IMR-90 (cell line): ENCODE results near the gene CHAC1. TPM values are rescaled to one million over a fixed set of nuclear protein-coding genes. Genes with fewer than 3 reads are reported as not detected.

Source experiments
- ATAC-seq: fragments of 200-7000 bp; cut with Tn5 transposase; 2 replicates; pipeline ENCODE4 v1.9.1; 2020; ENCODE audit warnings: low read depth, mild to moderate bottlenecking, moderate library complexity
- BruUV-seq: library from RNA; stranded (reverse); fragments of 400-500 nt; replicated peaks from 2 replicates; lab custom pipeline; 2021; lab: Mats Ljungman, UMichigan
- CTCF ChIA-PET: fragments of 300-600 bp; formaldehyde crosslinking; extraction: SDS; loops from one replicate; lab custom pipeline; 2021; ENCODE audit warnings: antibody characterized with exemption; lab: Yijun Ruan, JAX
- POLR2A ChIA-PET: fragments of 300-600 bp; sonication (Branson Sonifier 250); formaldehyde crosslinking; loops from one replicate; lab custom pipeline; 2022; ENCODE audit warnings: antibody characterized with exemption; ENCODE audit not compliant: unreplicated experiment; lab: Charles Lee
- DNase-seq: peaks from one replicate; pipeline ENCODE4 v3.0.0; 2013
- H2AFZ ChIP-seq: replicated peaks from 2 replicates; pipeline ENCODE3; 2013; ENCODE audit warnings: low read length, mild to moderate bottlenecking; ENCODE audit not compliant: poor library complexity
- H2AK5ac ChIP-seq: 2 replicates; pipeline ENCODE4 v1.6.1; 2013; ENCODE audit warnings: low read depth, low read length, inconsistent platforms
- H2AK9ac ChIP-seq: replicated peaks from 2 replicates; pipeline ENCODE3; 2013; ENCODE audit warnings: mild to moderate bottlenecking, low read depth, low read length, moderate library complexity; ENCODE audit not compliant: poor library complexity
- H2BK120ac ChIP-seq: 2 replicates; pipeline ENCODE4 v1.6.1; 2013; ENCODE audit warnings: low read depth, low read length, inconsistent platforms
- H2BK15ac ChIP-seq: 3 replicates; pipeline ENCODE4 v1.6.1; 2013; ENCODE audit warnings: low read depth, low read length, inconsistent platforms
- H2BK20ac ChIP-seq: 2 replicates; pipeline ENCODE4 v1.6.1; 2013; ENCODE audit warnings: low read depth, mild to moderate bottlenecking, inconsistent platforms, low read length, moderate library complexity
- H2BK5ac ChIP-seq: 2 replicates; pipeline ENCODE4 v1.6.1; 2013; ENCODE audit warnings: mild to moderate bottlenecking, low read depth, low read length, inconsistent platforms; ENCODE audit not compliant: poor library complexity, severe bottlenecking
- H3K14ac ChIP-seq: replicated peaks from 2 replicates; pipeline ENCODE4 v1.6.1; 2013; ENCODE audit warnings: low read depth, low read length, inconsistent platforms
- H3K18ac ChIP-seq: 2 replicates; pipeline ENCODE4 v1.6.1; 2013; ENCODE audit warnings: low read depth, low read length, control low read depth
- H3K23ac ChIP-seq: 2 replicates; pipeline ENCODE4 v1.6.1; 2013; ENCODE audit warnings: low read depth, low read length, inconsistent platforms
- H3K27ac ChIP-seq: 2 replicates; pipeline ENCODE4 v1.5.1; 2013; ENCODE audit warnings: mild to moderate bottlenecking, control low read depth, low read length; ENCODE audit not compliant: insufficient read depth
- H3K27me3 ChIP-seq: 2 replicates; pipeline ENCODE4 v1.6.1; 2013; ENCODE audit warnings: low read length; ENCODE audit not compliant: control insufficient read depth, insufficient read depth
- H3K36me3 ChIP-seq: 2 replicates; pipeline ENCODE4 v1.6.1; 2013; ENCODE audit warnings: low read length, mixed read lengths; ENCODE audit not compliant: control insufficient read depth, insufficient read depth
- H3K4ac ChIP-seq: 2 replicates; pipeline ENCODE4 v1.6.1; 2013; ENCODE audit warnings: low read depth, low read length, inconsistent platforms
- H3K4me1 ChIP-seq: 2 replicates; pipeline ENCODE4 v1.6.1; 2013; ENCODE audit warnings: low read length, mixed read lengths; ENCODE audit not compliant: control insufficient read depth, insufficient read depth
- H3K4me2 ChIP-seq: 2 replicates; pipeline ENCODE4 v1.6.1; 2013; ENCODE audit warnings: low read depth, mild to moderate bottlenecking, control low read depth, low read length, moderate library complexity
- H3K4me3 ChIP-seq: 2 replicates; pipeline ENCODE4 v1.5.1; 2013; ENCODE audit warnings: low read depth, mild to moderate bottlenecking, control low read depth, low read length, moderate library complexity; ENCODE audit not compliant: insufficient read depth
- H3K56ac ChIP-seq: 2 replicates; pipeline ENCODE4 v1.6.1; 2013; ENCODE audit warnings: low read length, inconsistent platforms; ENCODE audit not compliant: insufficient read depth; ENCODE audit errors: extremely low read depth
- H3K79me1 ChIP-seq, 2 experiments: 2 replicates each; pipeline ENCODE4 v1.6.1; 2013; ENCODE audit warnings: low read length in 2 of 2, inconsistent platforms in 1 of 2, low read depth in 1 of 2
- H3K9ac ChIP-seq: 2 replicates; pipeline ENCODE4 v1.6.1; 2013; ENCODE audit warnings: low read depth, low read length, control low read depth
- H3K9me1 ChIP-seq: 2 replicates; pipeline ENCODE4 v1.6.1; 2013; ENCODE audit warnings: low read length, inconsistent platforms; ENCODE audit not compliant: insufficient read depth
- H3K9me3 ChIP-seq: 2 replicates; pipeline ENCODE4 v1.6.1; 2013; ENCODE audit warnings: low read length; ENCODE audit not compliant: control insufficient read depth, insufficient read depth
- H4K20me1 ChIP-seq: 2 replicates; pipeline ENCODE4 v1.6.1; 2013; ENCODE audit warnings: low read length, inconsistent platforms; ENCODE audit not compliant: insufficient read depth
- H4K5ac ChIP-seq: 2 replicates; pipeline ENCODE4 v1.6.1; 2013; ENCODE audit warnings: mild to moderate bottlenecking, low read depth, low read length, control low read depth
- H4K8ac ChIP-seq, 2 experiments: 2 replicates each; pipeline ENCODE4 v1.6.1; 2013; ENCODE audit warnings: low read depth in 2 of 2, low read length in 2 of 2, control low read depth in 1 of 2, inconsistent platforms in 1 of 2
- H4K91ac ChIP-seq: 2 replicates; pipeline ENCODE4 v1.6.1; 2013; ENCODE audit warnings: low read depth, low read length, inconsistent platforms; ENCODE audit not compliant: insufficient read depth
- BHLHE40 ChIP-seq: fragments of 150-350 bp; IDR thresholded peaks from 2 replicates; pipeline ENCODE4 v1.6.1; 2016; ENCODE audit warnings: mild to moderate bottlenecking, low read depth, low read length
- CEBPB ChIP-seq: IDR thresholded peaks from 2 replicates; pipeline ENCODE4 v1.6.1; 2012; ENCODE audit warnings: low read depth, low read length, improper control_type of control experiment
- CHD1 ChIP-seq: IDR thresholded peaks from 2 replicates; pipeline ENCODE4 v1.6.1; 2012; ENCODE audit warnings: low read depth, low read length, improper control_type of control experiment
- CTCF ChIP-seq: conservative IDR thresholded peaks from 2 replicates; pipeline ENCODE4 v1.5.1; 2012; ENCODE audit warnings: mild to moderate bottlenecking, low read depth, low read length, improper control_type of control experiment
- ELK1 ChIP-seq: fragments of 150-350 bp; IDR thresholded peaks from 2 replicates; pipeline ENCODE4 v1.6.1; 2016; ENCODE audit warnings: low read depth, mild to moderate bottlenecking, low read length, moderate library complexity, borderline replicate concordance
- FOS ChIP-seq: fragments of 150-350 bp; IDR thresholded peaks from 2 replicates; pipeline ENCODE4 v1.6.1; 2016; ENCODE audit warnings: low read depth, low read length
- MAFK ChIP-seq: IDR thresholded peaks from 2 replicates; pipeline ENCODE4 v1.6.1; 2012; ENCODE audit warnings: low read depth, low read length, improper control_type of control experiment
- MAZ ChIP-seq: IDR thresholded peaks from 2 replicates; pipeline ENCODE4 v1.6.1; 2012; ENCODE audit warnings: low read depth, mild to moderate bottlenecking, low read length, improper control_type of control experiment, moderate library complexity, borderline replicate concordance
- MXI1 ChIP-seq: IDR thresholded peaks from 2 replicates; pipeline ENCODE4 v1.6.1; 2012; ENCODE audit warnings: low read depth, mild to moderate bottlenecking, low read length, moderate library complexity, borderline replicate concordance
- NFE2L2 ChIP-seq: fragments of 150-350 bp; IDR thresholded peaks from 2 replicates; pipeline ENCODE4 v1.6.1; 2016; ENCODE audit warnings: low read depth, mild to moderate bottlenecking, low read length
- POLR2A ChIP-seq: IDR thresholded peaks from 2 replicates; pipeline ENCODE4 v1.6.1; 2012; ENCODE audit warnings: mild to moderate bottlenecking, low read depth, low read length
- RAD21 ChIP-seq: IDR thresholded peaks from 2 replicates; pipeline ENCODE4 v1.6.1; 2012; ENCODE audit warnings: low read length, improper control_type of control experiment
- RCOR1 ChIP-seq: IDR thresholded peaks from 2 replicates; pipeline ENCODE4 v1.6.1; 2012; ENCODE audit warnings: mild to moderate bottlenecking, low read length, improper control_type of control experiment; ENCODE audit not compliant: insufficient replicate concordance
- RFX5 ChIP-seq: IDR thresholded peaks from 2 replicates; pipeline ENCODE4 v1.8.0; 2012; ENCODE audit warnings: low read depth, mild to moderate bottlenecking, low read length, moderate library complexity
- SMC3 ChIP-seq: fragments of 150-350 bp; IDR thresholded peaks from 2 replicates; pipeline ENCODE4 v1.6.1; 2016; ENCODE audit warnings: low read depth, mild to moderate bottlenecking, antibody characterized with exemption, low read length, moderate library complexity
- USF2 ChIP-seq: fragments of 150-350 bp; IDR thresholded peaks from 2 replicates; pipeline ENCODE4 v1.6.1; 2017; ENCODE audit warnings: mild to moderate bottlenecking, antibody characterized with exemption, low read length, low read depth
- WGBS, 2 experiments: methylation state at CpG; one replicate each; pipeline versions ENCODE4 v1.1.5 to v1.1.7; 2013; ENCODE audit warnings: missing lambda C conversion rate in 2 of 2; ENCODE audit not compliant: insufficient read length in 1 of 2; ENCODE audit errors: extremely low coverage in 2 of 2; 5-methylcytosine and 5-hydroxymethylcytosine counted together
- dilution Hi-C: fragments of 300-500 bp; cut with HindIII; formaldehyde crosslinking; loops from one replicate; pipeline ENCODE4 v1.14.3; 2018; ENCODE audit warnings: low sequenced_read_pairs; ENCODE audit not compliant: unreplicated experiment
- in situ Hi-C: fragments of 300-500 bp; cut with MboI; formaldehyde crosslinking; loops from 3 replicates; pipeline ENCODE4 v1.14.3; 2019; ENCODE audit warnings: low sequenced_read_pairs, inconsistent platforms, mixed read lengths
- intact Hi-C: fragments of 100-400 bp; cut with micrococcal nuclease; formaldehyde crosslinking; loops from 2 replicates; pipeline ENCODE4 v1.10.0; 2022
- polyA plus RNA-seq, 3 experiments: library from polyadenylated mRNA; depleted of rRNA; stranded (reverse); fragments of >200 nt; gene quantifications; 2 replicates each; pipeline ENCODE4 v1.2.3, GENCODE V29; 2012; ENCODE audit warnings: low replicate concordance in 1 of 3
- total RNA-seq: library from RNA; depleted of rRNA; stranded (reverse); fragments of >200 nt; gene quantifications from 2 replicates; pipeline ENCODE4 v1.2.3, GENCODE V29; 2012

The CHAC1 gene
- total and polyA plus RNA-seq, 2 of the 4 experiments (the other 2 are of a cell fraction): 51.3 to 77.8 TPM

GRCh38 chr15:40978141-40978540, 24.9 kb downstream of the CHAC1 start:
- POLR2A ChIA-PET: interaction anchor here (0.6 kb wide), 1 partner anchor 29 kb away, joined by 3 read pairs; no protein-coding TSS in a partner anchor
- H3K4ac ChIP-seq: peak overlapping the region; percentile 31; the same call in 1 of the 2 replicates
- H3K9me1 ChIP-seq: peaks cover 45% of the 10 kb centered on the region
- H3K27me3 ChIP-seq: no peaks in the 10 kb centered on the region
- 0 out of 2 replicates have a peak overlapping the region, but pooled peaks have one; percentile 44 for H3K14ac ChIP-seq
- dilution Hi-C loops: no loop called here
- peak overlapping the region; percentile 57; the same call in 1 of the 2 replicates for H2BK20ac ChIP-seq
- no peak overlapping the region for H3K27ac ChIP-seq
- TF ChIP-seq ELK1 (no peak), NFE2L2 (no peak), RAD21 (no peak), MXI1 (no peak), SMC3 (no peak), USF2 (no peak), MAFK (no peak), FOS (no peak), RFX5 (no peak), CHD1 (no peak), CTCF (no peak), CEBPB (no peak), MAZ (no peak), POLR2A (no peak), BHLHE40 (no peak), RCOR1 (no peak)
- H3K4me1 ChIP-seq: peaks cover 27% of the 10 kb centered on the region
- H4K91ac ChIP-seq: peak overlapping the region; percentile 26; the same call in 1 of the 2 replicates
- H3K56ac ChIP-seq: no peak overlapping the region
- peak overlapping the region; percentile 24; the same call in 1 of the 2 replicates for H3K23ac ChIP-seq
- H4K5ac ChIP-seq: no peak overlapping the region
- H3K18ac ChIP-seq: peak overlapping the region; percentile 24; the same call in 1 of the 2 replicates
- H3K4me2 ChIP-seq: no peak overlapping the region
- H2AFZ ChIP-seq: no peak overlapping the region
- no peak overlapping the region for H3K4me3 ChIP-seq
- peak overlapping the region; percentile 47 for H2BK5ac ChIP-seq
- H3K79me1 ChIP-seq: peaks cover 15 to 75% of the 10 kb centered on the region in 2 experiments
- H3K36me3 ChIP-seq: peaks cover 59% of the 10 kb centered on the region
- ATAC-seq (no peak), DNase-seq (no peak)
- CTCF ChIA-PET: no interaction called here
- peak overlapping the region; percentile 54; the same call in 1 of the 2 replicates for H2BK120ac ChIP-seq
- intact Hi-C loops: no loop called here
- peak overlapping the region; percentile 41; the same call in 1 of the 3 replicates for H2BK15ac ChIP-seq
- no peak overlapping the region for H2AK9ac ChIP-seq
- no peaks in the 10 kb centered on the region for H3K9me3 ChIP-seq
- H2AK5ac ChIP-seq: peak overlapping the region; percentile 77; the same call in 1 of the 2 replicates
- no peak overlapping the region for H3K9ac ChIP-seq
- 88% methylated on average over 1 of the region's 2 CpGs; no CpG with 5 or more reads in 1 of the 2 experiments for WGBS, 2 experiments
- no TSS peak for BruUV-seq
- H4K8ac ChIP-seq: peak overlapping the region in 1 of 2 experiments; percentile 52; a peak in 1 of 4 replicates
- H4K20me1 ChIP-seq: no peaks in the 10 kb centered on the region
- in situ Hi-C loops: no loop called here
